IPS-18a (cell line): ENCODE data around the gene HAGHL.

ENCODE experiments used
- H3K27ac ChIP-seq: one replicate; pipeline ENCODE4 v1.5.1; 2013; ENCODE audit warnings: low read length
- H3K27me3 ChIP-seq: one replicate; pipeline ENCODE4 v1.6.1; 2013; ENCODE audit warnings: mild to moderate bottlenecking, low read length; ENCODE audit not compliant: control insufficient read depth, insufficient read depth
- H3K36me3 ChIP-seq: one replicate; pipeline ENCODE4 v1.6.1; 2013; ENCODE audit warnings: low read depth, low read length; ENCODE audit not compliant: control insufficient read depth
- H3K4me1 ChIP-seq: one replicate; pipeline ENCODE4 v1.6.1; 2013; ENCODE audit warnings: low read depth, low read length; ENCODE audit not compliant: control insufficient read depth
- H3K4me3 ChIP-seq: one replicate; pipeline ENCODE4 v1.5.1; 2013; ENCODE audit warnings: low read length
- H3K9ac ChIP-seq: one replicate; pipeline ENCODE4 v1.6.1; 2013; ENCODE audit warnings: mild to moderate bottlenecking, low read length, moderate library complexity
- H3K9me3 ChIP-seq: one replicate; pipeline ENCODE4 v1.6.1; 2013; ENCODE audit warnings: low read depth, low read length; ENCODE audit not compliant: control insufficient read depth

The HAGHL gene

GRCh38 chr16:727291-727977 lies 528 bp downstream of the HAGHL start:
- H3K9ac ChIP-seq: peak overlapping the region; percentile 36

GRCh38 chr16:728131-728889 lies 1.4 kb downstream of the HAGHL start:
- no peaks in the 10 kb centered on the region for H3K9me3 ChIP-seq
- H3K27ac ChIP-seq: no peak overlapping the region
- peaks cover 18% of the 10 kb centered on the region for H3K27me3 ChIP-seq
- no peaks in the 10 kb centered on the region for H3K4me1 ChIP-seq
- H3K9ac ChIP-seq: peak overlapping the region; percentile 32
- H3K36me3 ChIP-seq: no peaks in the 10 kb centered on the region
- peak overlapping the region; percentile 33 for H3K4me3 ChIP-seq

More at GRCh38 chr16:727291-727977, 528 bp downstream of the HAGHL start:
- Histone ChIP-seq H3K4me3 (peak overlapping the region; percentile 73), H3K4me1 (no peaks in the 10 kb centered on the region), H3K9me3 (no peaks in the 10 kb centered on the region), H3K27me3 (peaks cover 18% of the 10 kb centered on the region), H3K27ac (no peak overlapping the region), H3K36me3 (no peaks in the 10 kb centered on the region)

GRCh38 chr16:728890-729744 lies 2.2 kb downstream of the HAGHL start:
- Histone ChIP-seq H3K4me3 (peak overlapping the region; percentile 33), H3K36me3 (no peaks in the 10 kb centered on the region), H3K9me3 (no peaks in the 10 kb centered on the region), H3K27me3 (peaks cover 18% of the 10 kb centered on the region), H3K4me1 (no peaks in the 10 kb centered on the region), H3K9ac (no peak overlapping the region), H3K27ac (no peak overlapping the region)

GRCh38 chr16:729768-730665 lies 3.1 kb downstream of the HAGHL start:
- Histone ChIP-seq H3K27ac (no peak overlapping the region), H3K4me1 (no peaks in the 10 kb centered on the region), H3K27me3 (peaks cover 18% of the 10 kb centered on the region), H3K9ac (no peak overlapping the region), H3K4me3 (no peak overlapping the region), H3K9me3 (no peaks in the 10 kb centered on the region), H3K36me3 (no peaks in the 10 kb centered on the region)

GRCh38 chr16:730666-731509 lies 4.0 kb downstream of the HAGHL start:
- Histone ChIP-seq H3K36me3 (peaks cover 1% of the 10 kb centered on the region), H3K27ac (no peak overlapping the region), H3K9ac (no peak overlapping the region), H3K4me3 (no peak overlapping the region), H3K9me3 (no peaks in the 10 kb centered on the region), H3K4me1 (no peaks in the 10 kb centered on the region), H3K27me3 (peaks cover 13% of the 10 kb centered on the region)

- Histone ChIP-seq H3K9ac (no peak overlapping the region), H3K27me3 (peaks cover 4% of the 10 kb centered on the region), H3K4me3 (no peak overlapping the region), H3K36me3 (peaks cover 5% of the 10 kb centered on the region), H3K27ac (no peak overlapping the region), H3K4me1 (no peaks in the 10 kb centered on the region), H3K9me3 (no peaks in the 10 kb centered on the region)
These were observed 5.4 kb downstream of the HAGHL start for GRCh38 chr16:732332-732731.

- Histone ChIP-seq H3K9ac (no peak overlapping the region), H3K27ac (no peak overlapping the region), H3K4me1 (no peaks in the 10 kb centered on the region), H3K27me3 (no peaks in the 10 kb centered on the region), H3K36me3 (peaks cover 5% of the 10 kb centered on the region), H3K9me3 (no peaks in the 10 kb centered on the region), H3K4me3 (no peak overlapping the region)
These were observed 6.0 kb downstream of the HAGHL start for GRCh38 chr16:732936-733335.

GRCh38 chr16:733382-734207 lies 6.7 kb downstream of the HAGHL start:
- no peaks in the 10 kb centered on the region for H3K4me1 ChIP-seq
- no peaks in the 10 kb centered on the region for H3K27me3 ChIP-seq
- no peak overlapping the region for H3K27ac ChIP-seq
- no peak overlapping the region for H3K9ac ChIP-seq
- H3K4me3 ChIP-seq: no peak overlapping the region
- peaks cover 5% of the 10 kb centered on the region for H3K36me3 ChIP-seq
- H3K9me3 ChIP-seq: no peaks in the 10 kb centered on the region

GRCh38 chr16:734208-734980 lies 7.5 kb downstream of the HAGHL start:
- H3K9ac ChIP-seq: no peak overlapping the region
- H3K4me1 ChIP-seq: no peaks in the 10 kb centered on the region

More at GRCh38 chr16:734208-734980, 7.5 kb downstream of the HAGHL start:
- Histone ChIP-seq H3K27ac (no peak overlapping the region), H3K9me3 (no peaks in the 10 kb centered on the region), H3K4me3 (no peak overlapping the region), H3K36me3 (peaks cover 5% of the 10 kb centered on the region), H3K27me3 (no peaks in the 10 kb centered on the region)
